Smooth muscle cell of the coronary artery (primary cell): Measurements from ENCODE around the gene LRRN2. TPM values are rescaled to one million over a fixed set of nuclear protein-coding genes. Genes with fewer than 3 reads are reported as not detected.

ENCODE experiments used
- total RNA-seq: library from RNA; depleted of rRNA; stranded (reverse); fragments of >200 nt; gene quantifications from 2 replicates; pipeline ENCODE4 v1.2.3, GENCODE V29; 2014; ENCODE audit warnings: low replicate concordance

The LRRN2 gene
- 0.12 TPM in 1 of 2 replicates, not detected in the other for total RNA-seq

DNA sequence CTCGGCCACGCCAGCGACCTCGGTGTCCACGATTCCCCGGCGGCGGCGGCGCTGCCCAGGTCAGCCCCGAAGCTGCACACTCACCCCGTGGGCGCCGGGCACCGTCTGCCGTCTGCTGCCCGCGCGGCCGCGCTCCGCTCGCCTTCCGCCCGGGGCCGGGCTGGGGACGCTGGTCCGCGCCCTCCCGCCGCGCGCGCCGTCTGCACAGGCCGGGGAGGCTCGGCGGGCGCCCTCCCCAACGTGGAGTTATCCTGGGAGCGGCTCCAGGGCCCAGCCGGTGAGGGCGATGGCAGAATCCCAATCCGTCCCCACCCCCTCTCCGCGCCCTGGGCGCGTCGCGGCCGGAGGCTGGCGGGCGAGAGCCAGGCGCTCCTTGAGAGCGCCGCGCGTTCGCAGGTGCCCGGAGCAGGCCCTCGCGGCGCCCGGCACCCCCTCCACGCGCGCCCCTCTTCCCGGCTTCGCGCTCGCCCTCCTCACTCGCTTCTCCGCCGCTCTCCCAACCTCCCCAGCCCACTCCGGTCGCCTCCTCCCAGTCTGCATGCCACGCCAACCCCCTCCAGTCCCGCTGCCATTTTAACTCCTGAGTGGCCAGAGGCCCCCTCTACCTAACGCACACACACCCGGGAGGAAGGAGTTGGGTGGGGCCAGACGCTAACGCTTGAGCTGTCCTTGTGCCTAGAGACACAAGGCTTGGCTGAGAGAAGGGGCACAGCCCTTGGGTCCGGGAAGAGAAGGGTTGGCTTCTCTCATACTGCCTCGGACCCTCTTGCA lies at the start of gene LRRN2:
Gene LRRN2 (minus strand): TSS at position 503 of the 771 bp plus-strand sequence. CDS start 65,746 bp downstream, outside the sequence.

Other genes starting within 250 kb of the LRRN2 start
- gene PIK3C2B, start 190.9 kb downstream of the LRRN2 start, total RNA-seq, result 1.7 and 1.9 TPM in 2 replicates
- gene MDM4, start 169.3 kb downstream of the LRRN2 start, total RNA-seq, result 15.8 and 16.7 TPM in 2 replicates
- gene NFASC, start 185.1 kb upstream of the LRRN2 start, total RNA-seq, result 7.2 and 33.3 TPM in 2 replicates